Fibroblast of skin of abdomen (primary cell): ENCODE results near the gene ADAM17.

Experiments
- DNase-seq: peaks from one replicate; pipeline ENCODE4 v3.0.0-alpha.2; 2013

Gene ADAM17

GRCh38 chr2:9467687-9468086 is 87.9 kb downstream of the ADAM17 start:
- DNase-seq: no peak

- no peak for DNase-seq
Observed at GRCh38 chr2:9466147-9466683, 89.4 kb downstream of the ADAM17 start.

GRCh38 chr2:9465170-9465569 is 90.5 kb downstream of the ADAM17 start:
- DNase-seq: no peak

- DNase-seq: peak; percentile 10
Observed at GRCh38 chr2:9463698-9464034, 92.0 kb downstream of the ADAM17 start.

GRCh38 chr2:9462886-9463697 is 92.5 kb downstream of the ADAM17 start:
- no peak for DNase-seq

- no peak for DNase-seq
Observed at GRCh38 chr2:9462313-9462712, 93.3 kb downstream of the ADAM17 start.

GRCh38 chr2:9461079-9461478 is 94.6 kb downstream of the ADAM17 start:
- DNase-seq: peak; percentile 25

GRCh38 chr2:9460441-9461017 is 95.1 kb downstream of the ADAM17 start:
- no peak for DNase-seq

- no peak for DNase-seq
Observed at GRCh38 chr2:9451231-9451630, 104.4 kb downstream of the ADAM17 start.

GRCh38 chr2:9445089-9445488 is 110.5 kb downstream of the ADAM17 start:
- DNase-seq: no peak

GRCh38 chr2:9443526-9443925 is 112.1 kb downstream of the ADAM17 start:
- DNase-seq: no peak

GRCh38 chr2:9441556-9441955 is 114.1 kb downstream of the ADAM17 start:
- no peak for DNase-seq

GRCh38 chr2:9440058-9440727 is 115.4 kb downstream of the ADAM17 start:
- DNase-seq: peak; percentile 61

- peak; percentile 19 for DNase-seq
Observed at GRCh38 chr2:9439536-9439935, 116.1 kb downstream of the ADAM17 start.
